ENCODE measurements around the gene HOXC13.

GRCh38 chr12:53928054-53928835, 10.4 kb upstream of the HOXC13 start:
- TF ChIP-seq CTCF (IDR thresholded peaks at IDR 0.05) (no peak), POLR2A (IDR thresholded peaks at IDR 0.05) (no peak)
